Neural progenitor cell (in vitro differentiated cells): ENCODE data around the gene PRKAR2A. TPM values are rescaled to one million over a fixed set of nuclear protein-coding genes. Genes with fewer than 3 reads are reported as not detected.

Experiments
- DNase-seq: peaks from one replicate; pipeline ENCODE4 v3.0.0-alpha.2; 2016; ENCODE audit warnings: low spot score
- H2AFZ ChIP-seq: fragments of 200-600 bp; sonication (generic); replicated peaks from 2 replicates; pipeline ENCODE4 v1.6.1; 2016; ENCODE audit warnings: antibody characterized with exemption
- H3F3A ChIP-seq: fragments of 200-600 bp; sonication (generic); 2 replicates; pipeline ENCODE4 v1.6.1; 2016; ENCODE audit warnings: antibody characterized with exemption, low read depth
- H3K27ac ChIP-seq: fragments of 200-600 bp; sonication (generic); 2 replicates; pipeline ENCODE4 v1.5.1; 2016; ENCODE audit warnings: mild to moderate bottlenecking
- H3K27me3 ChIP-seq: fragments of 200-600 bp; sonication (generic); 2 replicates; pipeline ENCODE4 v1.6.1; 2016; ENCODE audit warnings: mild to moderate bottlenecking, moderate library complexity
- H3K36me3 ChIP-seq: fragments of 200-600 bp; sonication (generic); 2 replicates; pipeline ENCODE4 v1.5.1; 2016
- H3K4me1 ChIP-seq: fragments of 200-600 bp; sonication (generic); 2 replicates; pipeline ENCODE4 v1.6.1; 2016; ENCODE audit warnings: mixed run types
- H3K4me2 ChIP-seq: fragments of 200-600 bp; sonication (generic); 2 replicates; pipeline ENCODE4 v1.6.1; 2016
- H3K4me3 ChIP-seq: fragments of 200-600 bp; sonication (generic); 2 replicates; pipeline ENCODE4 v1.5.1; 2016
- H3K79me2 ChIP-seq: fragments of 200-600 bp; sonication (generic); 2 replicates; pipeline ENCODE4 v1.6.1; 2016; ENCODE audit warnings: low read depth
- H3K9ac ChIP-seq: fragments of 200-600 bp; sonication (generic); 2 replicates; pipeline ENCODE4 v1.6.1; 2016
- H3K9me3 ChIP-seq: fragments of 200-600 bp; sonication (generic); 2 replicates; pipeline ENCODE4 v1.5.1; 2016; ENCODE audit warnings: low read depth
- H4K20me1 ChIP-seq: fragments of 200-600 bp; sonication (generic); 2 replicates; pipeline ENCODE4 v1.6.1; 2016; ENCODE audit warnings: low read depth
- H3K27ac Mint-ChIP-seq: 3 replicates; pipeline ENCODE4 v1.8.0; 2021; ENCODE audit warnings: mixed read lengths
- H3K27me3 Mint-ChIP-seq: 2 replicates; pipeline ENCODE4 v1.8.0; 2022; ENCODE audit warnings: low read depth, mild to moderate bottlenecking, inconsistent platforms, moderate library complexity, mixed read lengths; ENCODE audit not compliant: insufficient read depth
- H3K36me3 Mint-ChIP-seq: 3 replicates; pipeline ENCODE4 v1.8.0; 2021; ENCODE audit warnings: mixed read lengths
- H3K4me1 Mint-ChIP-seq: 3 replicates; pipeline ENCODE4 v1.8.0; 2021; ENCODE audit warnings: mixed read lengths
- H3K4me3 Mint-ChIP-seq: 3 replicates; pipeline ENCODE4 v1.8.0; 2021; ENCODE audit warnings: mild to moderate bottlenecking, moderate library complexity, mixed read lengths
- H3K9me3 Mint-ChIP-seq: 3 replicates; pipeline ENCODE4 v1.8.0; 2020; ENCODE audit warnings: mixed read lengths
- CTCF ChIP-seq: fragments of 200-600 bp; sonication (generic); IDR thresholded peaks from 2 replicates; pipeline ENCODE4 v1.5.1; 2017; ENCODE audit warnings: antibody characterized with exemption, mild to moderate bottlenecking
- EZH2 ChIP-seq: fragments of 200-600 bp; sonication (generic); IDR thresholded peaks from 2 replicates; pipeline ENCODE4 v1.6.1; 2017; ENCODE audit warnings: antibody characterized with exemption, mild to moderate bottlenecking, moderate library complexity
- EZH2phosphoT487 ChIP-seq: fragments of 200-600 bp; sonication (generic); IDR thresholded peaks from 2 replicates; pipeline ENCODE4 v1.6.1; 2017; ENCODE audit warnings: antibody characterized with exemption
- total RNA-seq: library from RNA; depleted of rRNA; stranded (reverse); fragments of >200 nt; gene quantifications from 2 replicates; pipeline ENCODE4 v1.2.3, GENCODE V29; 2015; ENCODE audit warnings: low replicate concordance

The PRKAR2A gene
- 21.6 and 25.0 TPM in 2 replicates for total RNA-seq

GRCh38 chr3:48847504-48848423 lies at the start of gene PRKAR2A:
TSS of gene PRKAR2A (minus strand) at chr3:48847874. CDS start at chr3:48847596, 278 bp downstream.
- H3F3A ChIP-seq: peaks cover 21% of the 10 kb centered on the region
- no peaks in the 10 kb centered on the region for H3K79me2 ChIP-seq
- H3K4me1 Mint-ChIP-seq: peaks cover 28% of the 10 kb centered on the region
- peak within 1 kb of the TSS; percentile 90 for H3K4me2 ChIP-seq
- peak within 1 kb of the TSS; percentile 2 for H3K9ac ChIP-seq
- H3K27me3 ChIP-seq: peaks cover 13% of the 10 kb centered on the region
- H3K36me3 Mint-ChIP-seq: peaks cover 5% of the 10 kb centered on the region
- H4K20me1 ChIP-seq: peaks cover 7% of the 10 kb centered on the region
- peak; percentile 96 for DNase-seq
- H3K9me3 ChIP-seq: no peaks in the 10 kb centered on the region
- H3K4me3 Mint-ChIP-seq: peak within 1 kb of the TSS; percentile 88
- H3K9me3 Mint-ChIP-seq: peaks cover 4% of the 10 kb centered on the region
- no peaks in the 10 kb centered on the region for H3K36me3 ChIP-seq
- H3K4me1 ChIP-seq: peaks cover 16% of the 10 kb centered on the region
- peak within 1 kb of the TSS; percentile 94 for H3K27ac Mint-ChIP-seq
- H3K27ac ChIP-seq: no peak within 1 kb of the TSS
- H3K4me3 ChIP-seq: peak within 1 kb of the TSS; percentile 71
- TF ChIP-seq CTCF (no peak), EZH2phosphoT487 (no peak), EZH2 (no peak)
- peaks cover 4% of the 10 kb centered on the region for H3K27me3 Mint-ChIP-seq
- peak within 1 kb of the TSS; percentile 90 for H2AFZ ChIP-seq

GRCh38 chr3:48896936-48897335 lies 49.3 kb upstream of the PRKAR2A start:
- no peak for DNase-seq
- H2AFZ ChIP-seq: no peak overlapping the region
- peaks cover 10% of the 10 kb centered on the region for H3K27me3 ChIP-seq
- no peaks in the 10 kb centered on the region for H3K4me1 ChIP-seq
- H3K36me3 ChIP-seq: no peaks in the 10 kb centered on the region
- no peaks in the 10 kb centered on the region for H3K79me2 ChIP-seq
- Mint-ChIP-seq H3K27me3 (peaks cover 6% of the 10 kb centered on the region), H3K4me3 (peak overlapping the region; percentile 41), H3K27ac (peak overlapping the region; percentile 62), H3K36me3 (no peaks in the 10 kb centered on the region), H3K4me1 (peaks cover 14% of the 10 kb centered on the region), H3K9me3 (no peaks in the 10 kb centered on the region)
- no peak overlapping the region for H3K4me2 ChIP-seq
- no peak overlapping the region for H3K27ac ChIP-seq
- TF ChIP-seq EZH2 (no peak), EZH2phosphoT487 (no peak), CTCF (no peak)
- H3K9ac ChIP-seq: no peak overlapping the region
- no peaks in the 10 kb centered on the region for H3K9me3 ChIP-seq
- H3K4me3 ChIP-seq: no peak overlapping the region
- peaks cover 13% of the 10 kb centered on the region for H3F3A ChIP-seq
- H4K20me1 ChIP-seq: no peaks in the 10 kb centered on the region

GRCh38 chr3:48894516-48894915 lies 46.8 kb upstream of the PRKAR2A start:
- H3K9me3 Mint-ChIP-seq: no peaks in the 10 kb centered on the region
- Histone ChIP-seq H3K4me2 (no peak overlapping the region), H3K9ac (no peak overlapping the region), H3K4me3 (no peak overlapping the region), H2AFZ (no peak overlapping the region), H3K36me3 (no peaks in the 10 kb centered on the region), H3K27ac (no peak overlapping the region), H3K4me1 (no peaks in the 10 kb centered on the region), H3F3A (peaks cover 12% of the 10 kb centered on the region), H3K27me3 (peaks cover 10% of the 10 kb centered on the region), H3K9me3 (no peaks in the 10 kb centered on the region), H4K20me1 (no peaks in the 10 kb centered on the region), H3K79me2 (no peaks in the 10 kb centered on the region)
- TF ChIP-seq EZH2 (no peak), EZH2phosphoT487 (no peak), CTCF (no peak)
- H3K27ac Mint-ChIP-seq: no peak overlapping the region
- peaks cover 16% of the 10 kb centered on the region for H3K4me1 Mint-ChIP-seq
- DNase-seq: no peak
- peaks cover 2% of the 10 kb centered on the region for H3K27me3 Mint-ChIP-seq
- H3K36me3 Mint-ChIP-seq: no peaks in the 10 kb centered on the region
- no peak overlapping the region for H3K4me3 Mint-ChIP-seq
